Mucosa of rectum (tissue), 2 donors: ENCODE results near the gene SLC38A9.

ENCODE experiments used
- H3K27ac ChIP-seq, 2 donors: one replicate each; pipeline ENCODE4 v1.7.0; 2013; ENCODE audit warnings: inconsistent platforms in 2 of 2, low read depth in 2 of 2, low read length in 2 of 2
- H3K27me3 ChIP-seq, 2 donors: one replicate each; pipeline ENCODE4 v1.7.0; 2013; ENCODE audit warnings: low read length in 2 of 2; ENCODE audit not compliant: control insufficient read depth in 2 of 2, insufficient read depth in 2 of 2
- H3K36me3 ChIP-seq, 2 donors: one replicate each; pipeline ENCODE4 v1.7.0; 2013; ENCODE audit warnings: low read length in 2 of 2; ENCODE audit not compliant: control insufficient read depth in 2 of 2, insufficient read depth in 2 of 2
- H3K4me1 ChIP-seq, 2 donors: one replicate each; pipeline ENCODE4 v1.7.0; 2013; ENCODE audit warnings: low read length in 2 of 2, mild to moderate bottlenecking in 1 of 2; ENCODE audit not compliant: control insufficient read depth in 2 of 2, insufficient read depth in 2 of 2
- H3K4me3 ChIP-seq, 2 donors: one replicate each; pipeline ENCODE4 v1.7.0; 2013; ENCODE audit warnings: low read length in 2 of 2
- H3K9ac ChIP-seq, 2 donors: one replicate each; pipeline ENCODE4 v1.7.0; 2013; ENCODE audit warnings: low read length in 2 of 2, low read depth in 1 of 2, mild to moderate bottlenecking in 1 of 2
- H3K9me3 ChIP-seq, 2 donors: one replicate each; pipeline ENCODE4 v1.7.0; 2013; ENCODE audit warnings: low read length in 2 of 2; ENCODE audit not compliant: control insufficient read depth in 2 of 2
- donor health status: healthy.
- donor health status: Normal muscosa, but diverticular disease.

The SLC38A9 gene

DNA sequence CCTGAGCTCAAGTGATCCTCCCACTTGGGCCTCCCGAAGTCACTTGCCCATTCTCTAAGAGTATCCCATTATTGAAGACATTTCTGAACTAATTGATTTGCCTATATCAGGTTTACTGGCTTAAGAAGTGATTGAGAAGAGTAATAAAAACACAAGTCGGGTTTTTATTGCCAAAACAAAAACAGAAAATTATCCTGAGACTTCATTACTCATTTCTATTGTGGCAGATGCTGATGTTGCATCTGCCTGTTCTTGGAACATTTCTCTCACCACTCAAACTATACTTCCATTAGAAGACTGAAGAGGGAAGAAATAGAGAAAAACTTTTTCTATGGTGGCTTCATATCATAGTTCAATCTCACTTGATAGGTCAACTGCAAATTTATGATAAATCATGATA is 135.5 kb downstream of the SLC38A9 start:
- H3K27ac ChIP-seq, result no peak overlapping the region

More for the DNA sequence above, 135.5 kb downstream of the SLC38A9 start:
- no peaks in the 10 kb centered on the region for H3K27me3 ChIP-seq
- no peaks in the 10 kb centered on the region for H3K9me3 ChIP-seq
- no peaks in the 10 kb centered on the region for H3K36me3 ChIP-seq
- no peak overlapping the region for H3K4me3 ChIP-seq
- H3K4me1 ChIP-seq, result peaks cover 0 to 5% of the 10 kb centered on the region in 2 donors
- no peak overlapping the region for H3K9ac ChIP-seq
